H1 (cell line): ENCODE results near the gene RNASEH2A. TPM values are rescaled to one million over a fixed set of nuclear protein-coding genes. Genes with fewer than 3 reads are reported as not detected.

Source experiments
- BCL11A ChIP-seq, 2 experiments: IDR thresholded peaks; one replicate each; pipeline ENCODE4 v1.6.1; 2011; ENCODE audit warnings: low read depth in 2 of 2, low read length in 2 of 2, mild to moderate bottlenecking in 2 of 2
- EP300 ChIP-seq, 2 experiments: IDR thresholded peaks; 1 replicate in 1 of 2; 2 replicates in 1 of 2; pipeline ENCODE4 v1.6.1; 2011 to 2012; ENCODE audit warnings: low read depth in 2 of 2, low read length in 2 of 2, mild to moderate bottlenecking in 2 of 2, borderline replicate concordance in 1 of 2, inconsistent platforms in 1 of 2, moderate library complexity in 1 of 2
- NANOG ChIP-seq: IDR thresholded peaks from 2 replicates; pipeline ENCODE4 v1.6.1; 2011; ENCODE audit warnings: low read length, low read depth, mild to moderate bottlenecking, inconsistent platforms; ENCODE audit not compliant: insufficient read depth, poor library complexity, severe bottlenecking
- RAD21 ChIP-seq, 2 experiments: IDR thresholded peaks in 1 of 2; conservative IDR thresholded peaks in 1 of 2; 2 replicates each; pipeline ENCODE4 v1.6.1; 2011; ENCODE audit warnings: low read depth in 2 of 2, low read length in 2 of 2, improper control_type of control experiment in 1 of 2, inconsistent platforms in 1 of 2, mild to moderate bottlenecking in 1 of 2, moderate library complexity in 1 of 2
- polyA plus RNA-seq, 7 experiments: library from polyadenylated mRNA; depleted of rRNA in 3 of 7; stranded (reverse) in 5 of 7; unstranded in 2 of 7; fragments of >200 nt in 5 of 7; fragments of 200-250 nt in 2 of 7; gene quantifications; 1 replicate in 5 of 7; 2 replicates in 1 of 7; 4 replicates in 1 of 7; pipeline versions ENCODE4 v1.2.1 to v1.2.3, GENCODE V29; 2011 to 2013; ENCODE audit warnings: missing spikeins in 2 of 7, mixed read lengths in 2 of 7
- total RNA-seq: library from RNA; stranded (reverse); fragmentation: NEBNext Ultra II Directional; extraction: Animal tissue kit (Norgen Biotek cat#: 25700); gene quantifications from 2 replicates; pipeline ENCODE4 v1.2.1, GENCODE V29; 2021

Gene RNASEH2A
- total and polyA plus RNA-seq, 2 of the 8 experiments (the other 6 are each of a cell fraction or from before 2014, with no cell fraction given), result 67.5 to 120 TPM

- TF ChIP-seq EP300 (IDR thresholded peaks at IDR 0.05; ENCODE audit: borderline replicate concordance in 1 of 2, low read depth in 2 of 2, low read length in 2 of 2), result no peak
- no peak for TF ChIP-seq RAD21 (IDR thresholded peaks at IDR 0.05 in 1 of 2, conservative IDR thresholded peaks at IDR 0.05 in 1 of 2; ENCODE audit: low read depth in 2 of 2, low read length in 2 of 2)
- no peak for TF ChIP-seq NANOG
- no peak for TF ChIP-seq BCL11A (IDR thresholded peaks at IDR 0.05; ENCODE audit: low read depth in 2 of 2, low read length in 2 of 2)
These were observed 51.9 kb downstream of the RNASEH2A start (continued) for GRCh38 chr19:12858041-12858928.
